Sigmoid colon (tissue), 4 donors: Measurements from ENCODE around the gene PLEKHM1.
"Not testable (repeated sequence)": the region's sequence is repeated elsewhere in the genome, so short reads cannot be mapped to it uniquely, and the experiment has no call there.

Experiments used
- CTCF ChIP-seq, 4 experiments: fragments of 450-650 bp in 3 of 4; fragments of 200-600 bp in 1 of 4; IDR thresholded peaks; one replicate each; pipeline ENCODE4 v1.5.1; 2016 to 2019; ENCODE audit warnings: antibody characterized with exemption in 4 of 4, mild to moderate bottlenecking in 3 of 4, moderate library complexity in 2 of 4
- EP300 ChIP-seq, 4 donors: sonication (generic); formaldehyde crosslinking; IDR thresholded peaks; one replicate each; pipeline ENCODE4 v1.6.1; 2017; ENCODE audit warnings: antibody characterized with exemption in 4 of 4
- POLR2A ChIP-seq, 2 donors: fragments of 450-650 bp; IDR thresholded peaks; one replicate each; pipeline ENCODE4 v1.6.1; 2016; ENCODE audit warnings: antibody characterized with exemption in 2 of 2, mild to moderate bottlenecking in 2 of 2, moderate library complexity in 2 of 2
- POLR2AphosphoS5 ChIP-seq, 4 donors: sonication (generic); formaldehyde crosslinking; IDR thresholded peaks; one replicate each; pipeline ENCODE4 v1.6.1; 2017; ENCODE audit warnings: antibody characterized with exemption in 4 of 4

GRCh38 chr17:45499208-45499607, 8.7 kb upstream of the PLEKHM1 start:
- not testable (repeated sequence) for TF ChIP-seq CTCF, POLR2A, POLR2AphosphoS5, EP300 (IDR thresholded peaks at IDR 0.05)
